ENCODE measurements around the gene TGFB3. TPM values are rescaled to one million over a fixed set of nuclear protein-coding genes. Genes with fewer than 3 reads are reported as not detected.
A peak's percentile ranks its signal among the peaks of the same experiment; 100 is the strongest.

TGFB3 gene
- polyA plus RNA-seq (0.84 to 1.1 TPM (median 1.1 TPM) in 3 replicates), polyA minus RNA-seq (0.49 to 5.5 TPM (median 2.5 TPM) in 3 replicates)
- not detected for polyA plus RNA-seq (2011; ENCODE audit: low read depth)
- 0.62 and 0.79 TPM in 2 replicates for polyA plus RNA-seq (2011; cell fraction: cytosol; rRNA removed)
- polyA plus RNA-seq (2011; cell fraction: nucleus; rRNA removed), result 2.4 and 2.6 TPM in 2 replicates
- polyA plus RNA-seq (2012; ENCODE audit: low replicate concordance), result 0.24 and 0.73 TPM in 2 replicates
- polyA minus RNA-seq (2011; cell fraction: cytosol; rRNA and poly(A)+ RNA removed), result not detected
- 0.32 and 0.39 TPM in 2 replicates for polyA minus RNA-seq (2011; cell fraction: nucleus; rRNA and poly(A)+ RNA removed)

DNA sequence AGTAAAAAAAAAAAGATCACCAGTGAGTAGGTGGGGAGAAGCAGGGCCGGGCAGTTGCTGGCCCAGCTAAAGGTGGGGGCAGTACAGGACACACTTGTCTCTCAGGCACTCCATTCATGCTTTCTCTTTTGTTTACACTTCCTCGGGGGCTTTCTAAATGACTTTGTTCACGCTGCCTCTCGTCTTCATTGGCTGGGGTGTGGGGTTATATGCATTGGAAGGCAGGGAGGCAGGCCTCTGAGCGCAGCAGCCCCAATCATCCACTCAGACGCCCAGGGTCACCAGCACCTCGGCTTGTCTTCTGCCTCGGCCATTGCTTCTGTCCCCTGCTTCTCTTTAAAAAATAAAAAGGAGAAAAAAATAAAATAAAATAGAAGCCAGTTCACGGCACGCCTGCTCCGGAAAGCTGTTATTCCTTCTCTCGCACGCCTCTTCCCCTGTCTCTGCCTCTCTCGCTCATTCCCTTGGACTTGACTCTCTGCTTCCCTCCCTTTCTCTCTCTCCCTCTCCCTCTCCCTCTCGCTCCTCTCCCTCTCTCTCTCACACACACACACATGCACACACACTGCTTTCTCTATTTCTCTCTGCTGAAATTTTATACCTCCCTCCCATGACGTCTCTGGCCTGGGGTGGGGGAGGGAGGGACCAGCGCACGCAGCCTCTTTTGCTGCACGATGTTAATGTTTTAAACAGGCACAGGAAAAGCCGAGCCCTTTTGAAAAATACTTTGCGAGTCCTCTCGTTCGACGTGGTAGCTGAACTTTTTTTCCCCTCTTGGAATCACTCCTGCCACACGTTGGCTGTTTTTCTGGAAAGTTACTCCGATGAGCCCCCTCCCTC is at the start of gene TGFB3:
Gene TGFB3, minus strand, starts transcription at position 570 of the 840 bp plus-strand sequence. CDS start 1,102 bp downstream, outside the sequence.
- Histone ChIP-seq H3K9ac (ENCODE audit: control insufficient read depth, extremely low read depth, insufficient read depth, low read length) (peak within 1 kb of the TSS; percentile 76), H3K36me3 (ENCODE audit: control insufficient read depth in 2 of 2, extremely low read depth in 1 of 2, insufficient read depth in 2 of 2, low read length in 2 of 2) (no peaks in the 10 kb centered on the region), H3K4me3 (ENCODE audit: control insufficient read depth in 2 of 3, extremely low read depth in 1 of 3, insufficient read depth in 2 of 3, low read depth in 1 of 3, low read length in 3 of 3) (peak within 1 kb of the TSS; percentile 53 to 79 (median 59)), H3K9me1 (ENCODE audit: control insufficient read depth, extremely low read depth, insufficient read depth, low read length) (no peaks in the 10 kb centered on the region), H3K4me2 (ENCODE audit: control insufficient read depth, extremely low read depth, insufficient read depth, low read depth, low read length) (peak within 1 kb of the TSS; percentile 69), H3K27me3 (ENCODE audit: control insufficient read depth, extremely low read depth, insufficient read depth, low read length) (no peaks in the 10 kb centered on the region), H3K9me3 (ENCODE audit: control insufficient read depth, low read depth, low read length) (no peaks in the 10 kb centered on the region), H3K27ac (ENCODE audit: control insufficient read depth, insufficient read depth, low read length) (peak within 1 kb of the TSS; percentile 53), H4K20me1 (ENCODE audit: control insufficient read depth, extremely low read depth, insufficient read depth, low read length) (no peaks in the 10 kb centered on the region), H2AFZ (ENCODE audit: control insufficient read depth, low read length) (peak within 1 kb of the TSS; percentile 93), H3K4me1 (ENCODE audit: control insufficient read depth, extremely low read depth, insufficient read depth, low read length) (peaks cover 20% of the 10 kb centered on the region), H3K79me2 (ENCODE audit: control insufficient read depth, insufficient read depth, low read length) (peaks cover 8% of the 10 kb centered on the region)
- dilution Hi-C loops (cut with MboI; ENCODE audit: extremely low pct_ligation_motif_present, low sequenced_read_pairs), result no loop called here
- DNase-seq (ENCODE audit: low read depth, low spot score), result peak; percentile 7
- TF ChIP-seq CTCF (optimal IDR thresholded peaks at IDR 0.05 in 1 of 3, IDR thresholded peaks at IDR 0.05 in 1 of 3, conservative IDR thresholded peaks at IDR 0.05 in 1 of 3; ENCODE audit: extremely low read depth in 1 of 3, insufficient read depth in 2 of 3, low read length in 3 of 3) (no peak), EZH2 (IDR thresholded peaks at IDR 0.05; ENCODE audit: low read length) (no peak)
- FAIRE-seq, result no peak

GRCh38 chr14:76024211-76024907 is 42.6 kb upstream of the TGFB3 start:
- H3K27me3 ChIP-seq (ENCODE audit: control insufficient read depth, extremely low read depth, insufficient read depth, low read length), result no peaks in the 10 kb centered on the region
- H3K4me1 ChIP-seq (ENCODE audit: control insufficient read depth, extremely low read depth, insufficient read depth, low read length), result no peaks in the 10 kb centered on the region
- TF ChIP-seq CTCF (optimal IDR thresholded peaks at IDR 0.05 in 1 of 3, IDR thresholded peaks at IDR 0.05 in 1 of 3, conservative IDR thresholded peaks at IDR 0.05 in 1 of 3; ENCODE audit: extremely low read depth in 1 of 3, insufficient read depth in 2 of 3, low read length in 3 of 3) (no peak), EZH2 (IDR thresholded peaks at IDR 0.05; ENCODE audit: low read length) (no peak)
- H3K9ac ChIP-seq (ENCODE audit: control insufficient read depth, extremely low read depth, insufficient read depth, low read length), result no peak overlapping the region
- no peaks in the 10 kb centered on the region for H3K9me3 ChIP-seq (ENCODE audit: control insufficient read depth, low read depth, low read length)
- no peak overlapping the region for H3K27ac ChIP-seq (ENCODE audit: control insufficient read depth, insufficient read depth, low read length)
- no peak overlapping the region for H2AFZ ChIP-seq (ENCODE audit: control insufficient read depth, low read length)
- no peak overlapping the region for H3K4me2 ChIP-seq (ENCODE audit: control insufficient read depth, extremely low read depth, insufficient read depth, low read depth, low read length)
- peaks cover 2 to 9% of the 10 kb centered on the region in 2 experiments for H3K36me3 ChIP-seq (ENCODE audit: control insufficient read depth in 2 of 2, extremely low read depth in 1 of 2, insufficient read depth in 2 of 2, low read length in 2 of 2)
- H3K4me3 ChIP-seq (ENCODE audit: control insufficient read depth in 2 of 3, extremely low read depth in 1 of 3, insufficient read depth in 2 of 3, low read depth in 1 of 3, low read length in 3 of 3), result no peak overlapping the region
- H3K9me1 ChIP-seq (ENCODE audit: control insufficient read depth, extremely low read depth, insufficient read depth, low read length), result no peaks in the 10 kb centered on the region
- H4K20me1 ChIP-seq (ENCODE audit: control insufficient read depth, extremely low read depth, insufficient read depth, low read length), result no peaks in the 10 kb centered on the region
- H3K79me2 ChIP-seq (ENCODE audit: control insufficient read depth, insufficient read depth, low read length), result peaks cover 6% of the 10 kb centered on the region
- dilution Hi-C loops (cut with MboI; ENCODE audit: extremely low pct_ligation_motif_present, low sequenced_read_pairs), result no loop called here
- FAIRE-seq, result peak; percentile 32
- no peak for DNase-seq (ENCODE audit: low read depth, low spot score)
